Stimulated activated CD4-positive, alpha-beta T cell treated with anti-CD3 and anti-CD28 coated beads, Interleukin-1b, Interleukin-23, amount 100 ng/mL, for 24 hours (primary cell): Measurements from ENCODE around the gene EYA3.
A peak's percentile ranks its signal among the peaks of the same experiment; 100 is the strongest.

ENCODE experiments used
- DNase-seq, 4 experiments: peaks; one replicate each; pipeline ENCODE4 v3.0.0-alpha.2; 2020; ENCODE audit warnings: low read depth in 4 of 4, low spot score in 1 of 4

Gene EYA3

DNA sequence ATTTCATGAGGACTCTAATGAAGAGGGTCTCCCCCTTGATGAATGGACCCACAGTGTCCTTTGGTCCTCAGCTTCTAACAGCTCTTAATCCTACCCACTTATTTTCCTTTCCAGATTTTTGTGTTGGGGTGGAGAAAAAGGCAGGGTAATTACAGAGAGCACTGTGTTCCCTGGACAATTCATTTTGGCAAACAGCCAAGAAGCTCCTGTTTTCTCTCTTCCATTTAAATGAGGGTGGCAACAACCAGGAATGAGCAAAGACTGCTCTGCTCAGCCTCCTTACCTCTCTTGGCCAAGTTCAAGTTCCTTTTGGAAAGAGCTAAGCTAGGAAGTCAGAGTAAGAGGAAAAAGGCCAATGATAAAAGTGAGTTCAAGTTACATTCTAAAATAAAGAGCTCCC lies 116.7 kb downstream of the EYA3 start:
- no peak for DNase-seq

DNA sequence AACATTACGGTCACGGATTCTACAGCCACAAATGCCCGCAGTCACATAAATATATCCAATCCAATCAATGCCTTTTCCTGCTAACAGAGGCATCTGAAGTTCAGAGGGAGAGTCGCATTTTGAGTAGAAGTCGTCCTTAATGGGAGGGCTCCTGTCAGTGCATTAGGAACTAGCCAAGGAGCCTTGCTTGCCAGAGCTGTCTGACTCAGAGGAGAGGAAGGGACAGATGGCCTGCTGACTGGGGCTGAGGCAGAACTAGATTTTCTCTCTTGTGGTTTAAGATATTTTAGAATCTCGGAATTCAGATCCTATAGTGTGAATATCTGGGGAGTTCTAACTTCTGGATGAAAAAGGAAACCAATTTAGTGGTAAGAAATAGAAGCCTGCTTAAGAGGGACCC lies 118.0 kb downstream of the EYA3 start:
- no peak for DNase-seq

DNA sequence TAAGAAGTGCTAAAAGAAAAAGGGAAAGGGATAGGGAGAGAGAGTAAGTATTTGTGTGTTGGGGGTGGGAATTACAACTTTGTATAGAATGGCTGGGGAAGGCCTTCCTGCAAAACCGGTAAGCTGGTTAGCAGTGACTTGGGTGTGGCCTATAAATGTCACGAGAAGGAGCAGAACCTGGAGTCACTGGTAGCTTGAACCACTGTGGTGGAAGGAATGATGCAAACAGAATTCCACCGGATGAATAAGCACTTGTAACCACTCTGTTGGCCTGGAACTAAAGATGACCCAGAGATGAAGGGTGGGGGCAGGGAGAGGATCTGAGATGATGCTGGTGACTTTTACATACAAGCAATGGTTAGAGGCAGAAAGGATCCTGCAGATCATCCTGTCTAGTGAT lies 119.7 kb downstream of the EYA3 start:
- no peak for DNase-seq

DNA sequence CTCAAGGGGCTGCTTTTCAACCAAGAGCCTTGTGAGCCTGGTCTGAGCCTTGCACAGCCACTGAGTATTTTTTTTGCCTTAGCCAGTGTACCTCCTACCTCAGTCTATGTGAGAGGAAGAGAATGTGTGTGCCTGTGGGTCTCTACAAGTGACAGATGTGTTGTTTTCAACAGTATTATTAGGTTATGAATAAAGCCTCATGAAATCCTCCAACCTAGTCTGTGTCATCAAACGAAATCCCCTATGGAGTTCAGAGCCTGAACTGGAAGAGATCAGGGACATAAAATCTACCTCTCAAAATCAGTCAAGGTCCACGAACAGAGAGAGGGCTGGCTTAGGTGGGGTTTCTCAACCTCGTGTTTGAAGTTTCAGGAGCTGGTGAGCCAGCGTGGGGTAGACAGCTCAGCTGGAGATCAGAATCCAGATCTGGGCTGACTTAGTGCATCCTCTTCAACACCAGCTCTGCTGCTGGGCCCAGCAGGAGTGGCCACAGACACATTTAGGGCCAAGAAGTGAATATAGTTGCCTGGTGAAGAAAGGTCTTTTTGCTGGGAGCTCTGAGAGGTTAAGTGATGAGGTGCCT lies 120.4 kb downstream of the EYA3 start:
- DNase-seq, result no peak

DNA sequence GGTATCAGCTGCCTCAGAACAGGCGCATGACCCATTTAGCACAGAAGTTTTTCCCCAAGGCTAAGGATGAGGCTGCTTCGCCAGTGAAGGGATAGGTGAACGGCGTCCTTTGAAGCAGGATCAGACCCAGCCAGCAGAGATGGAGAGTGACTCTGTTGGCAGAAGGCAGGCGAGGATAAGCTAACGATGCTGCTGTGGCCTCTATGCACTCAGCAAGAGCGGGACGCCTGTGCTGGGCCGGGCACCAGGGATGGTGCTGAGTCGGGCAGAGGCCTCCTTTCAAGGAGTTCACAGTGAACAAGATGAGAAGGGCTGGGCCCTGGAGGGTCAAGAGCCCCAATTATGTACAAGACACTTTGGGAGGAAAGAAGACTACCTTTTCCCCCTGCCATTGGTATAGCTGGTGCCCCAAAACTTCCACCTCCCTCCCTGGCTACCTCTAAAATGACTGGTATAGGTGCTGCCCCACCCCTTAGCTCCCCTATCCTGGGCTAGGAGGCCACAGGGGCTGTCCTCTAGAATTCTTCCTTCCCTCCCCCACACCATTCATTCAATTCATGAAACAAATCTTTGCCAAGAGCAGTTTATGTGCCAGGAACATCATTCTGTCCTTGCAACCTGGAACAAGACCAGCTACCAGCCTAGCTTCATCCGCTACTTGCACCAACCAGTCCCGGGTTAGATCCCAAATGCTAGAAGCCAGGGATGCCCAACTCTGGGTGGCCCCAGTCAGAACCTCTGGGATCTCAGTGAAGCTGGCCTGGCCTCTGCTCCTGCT lies 121.1 kb downstream of the EYA3 start:
- DNase-seq, result no peak

DNA sequence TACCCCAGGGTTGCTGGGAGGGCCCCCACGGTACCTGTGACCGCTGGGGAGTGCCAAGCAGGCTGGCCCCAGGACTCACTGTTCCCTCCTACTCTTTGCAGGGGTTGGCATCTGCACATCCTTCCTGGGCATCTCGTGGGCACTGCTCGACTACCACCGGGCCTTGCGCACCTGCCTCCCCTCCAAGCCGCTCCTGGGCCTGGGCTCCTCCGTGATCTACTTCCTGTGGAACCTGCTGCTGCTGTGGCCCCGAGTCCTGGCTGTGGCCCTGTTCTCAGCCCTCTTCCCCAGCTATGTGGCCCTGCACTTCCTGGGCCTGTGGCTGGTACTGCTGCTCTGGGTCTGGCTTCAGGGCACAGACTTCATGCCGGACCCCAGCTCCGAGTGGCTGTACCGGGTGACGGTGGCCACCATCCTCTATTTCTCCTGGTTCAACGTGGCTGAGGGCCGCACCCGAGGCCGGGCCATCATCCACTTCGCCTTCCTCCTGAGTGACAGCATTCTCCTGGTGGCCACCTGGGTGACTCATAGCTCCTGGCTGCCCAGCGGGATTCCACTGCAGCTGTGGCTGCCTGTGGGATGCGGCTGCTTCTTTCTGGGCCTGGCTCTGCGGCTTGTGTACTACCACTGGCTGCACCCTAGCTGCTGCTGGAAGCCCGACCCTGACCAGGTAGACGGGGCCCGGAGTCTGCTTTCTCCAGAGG lies 121.9 kb downstream of the EYA3 start:
- DNase-seq, result no peak

DNA sequence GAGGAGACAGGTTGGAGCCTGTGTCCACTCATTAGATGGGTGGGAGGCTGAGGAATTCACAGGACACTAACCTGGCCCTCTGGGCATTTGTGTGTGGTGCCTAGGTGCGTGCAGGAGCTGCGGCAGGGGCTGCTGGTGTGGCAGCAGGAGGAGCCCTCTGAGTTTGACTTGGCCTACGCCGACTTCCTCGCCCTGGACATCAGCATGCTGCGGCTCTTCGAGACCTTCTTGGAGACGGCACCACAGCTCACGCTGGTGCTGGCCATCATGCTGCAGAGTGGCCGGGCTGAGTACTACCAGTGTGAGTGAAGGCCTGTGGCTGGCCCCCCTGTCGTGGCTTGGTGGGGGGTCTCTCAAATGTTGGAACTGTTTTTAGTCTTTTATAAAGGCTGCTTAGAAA lies 125.0 kb downstream of the EYA3 start:
- DNase-seq, result no peak

DNA sequence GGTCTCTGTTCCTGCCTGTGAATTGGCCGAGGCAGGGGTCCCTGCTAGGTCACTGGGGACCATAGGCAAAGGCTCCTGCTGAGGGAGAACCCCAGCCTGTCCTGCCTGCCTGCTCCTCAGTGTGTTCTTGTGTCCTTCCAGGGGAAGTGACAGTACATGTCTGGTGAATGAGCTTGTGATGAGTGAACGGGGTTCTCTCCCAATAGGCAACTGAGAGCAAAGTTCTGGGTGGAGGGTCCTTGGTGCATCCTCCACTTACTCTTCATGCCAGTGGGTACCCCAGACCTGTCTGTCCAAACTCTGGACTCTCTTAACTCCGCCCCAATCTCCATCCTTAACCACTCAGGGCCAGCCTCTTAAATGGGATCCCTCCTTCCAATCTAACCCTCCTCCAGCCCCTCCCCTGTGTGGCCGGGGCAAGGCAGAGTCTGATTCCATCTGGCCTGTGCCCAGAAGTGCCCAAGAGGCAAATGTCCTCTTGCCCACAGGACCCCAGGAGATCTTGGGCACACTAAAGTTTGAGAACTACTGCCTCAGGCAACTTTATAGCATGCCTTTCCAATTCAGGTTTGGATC lies 126.7 kb downstream of the EYA3 start:
- no peak for DNase-seq

DNA sequence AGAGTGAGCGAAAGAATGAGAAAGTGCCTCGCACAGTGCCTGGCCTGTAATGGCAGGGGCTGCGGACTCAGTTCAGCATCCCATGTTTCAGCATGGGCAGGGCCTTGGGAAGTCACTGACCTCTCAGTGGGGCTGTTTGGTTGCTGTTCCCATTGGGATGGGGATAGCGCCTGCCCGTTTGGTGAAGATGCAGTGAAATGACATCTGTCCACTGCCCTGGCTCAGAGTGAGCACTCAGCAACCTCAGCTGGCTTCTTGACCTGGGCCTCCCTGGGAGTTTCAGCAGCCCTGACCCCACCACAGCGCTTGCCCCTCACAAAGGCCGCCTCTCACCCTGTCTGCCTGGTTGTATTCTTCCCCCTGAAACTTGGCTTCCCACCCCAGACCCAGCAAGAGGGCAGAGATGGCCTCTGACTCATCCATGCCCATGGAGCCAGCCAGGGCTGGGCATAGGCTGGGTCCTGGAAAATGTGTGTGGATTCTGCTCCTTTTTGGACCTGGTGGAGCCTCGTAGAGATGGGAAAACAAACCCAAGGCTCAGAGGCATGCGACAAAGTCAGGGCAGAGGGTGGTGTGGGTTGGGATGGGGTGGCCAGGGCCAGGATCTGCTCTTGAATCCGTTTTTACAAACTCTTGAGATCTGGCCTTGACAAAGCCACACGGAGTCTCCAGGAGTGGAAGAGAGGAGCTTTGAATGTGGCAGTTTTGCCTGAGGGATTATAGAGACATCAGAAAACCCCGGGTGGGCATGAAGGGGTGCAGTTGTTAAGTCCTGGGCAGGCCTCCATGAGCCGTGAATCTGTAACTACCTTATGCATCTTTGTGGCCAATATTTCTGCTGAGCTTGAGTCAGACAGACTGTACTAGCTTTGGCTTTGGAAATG lies 127.4 kb downstream of the EYA3 start:
- DNase-seq, result no peak

DNA sequence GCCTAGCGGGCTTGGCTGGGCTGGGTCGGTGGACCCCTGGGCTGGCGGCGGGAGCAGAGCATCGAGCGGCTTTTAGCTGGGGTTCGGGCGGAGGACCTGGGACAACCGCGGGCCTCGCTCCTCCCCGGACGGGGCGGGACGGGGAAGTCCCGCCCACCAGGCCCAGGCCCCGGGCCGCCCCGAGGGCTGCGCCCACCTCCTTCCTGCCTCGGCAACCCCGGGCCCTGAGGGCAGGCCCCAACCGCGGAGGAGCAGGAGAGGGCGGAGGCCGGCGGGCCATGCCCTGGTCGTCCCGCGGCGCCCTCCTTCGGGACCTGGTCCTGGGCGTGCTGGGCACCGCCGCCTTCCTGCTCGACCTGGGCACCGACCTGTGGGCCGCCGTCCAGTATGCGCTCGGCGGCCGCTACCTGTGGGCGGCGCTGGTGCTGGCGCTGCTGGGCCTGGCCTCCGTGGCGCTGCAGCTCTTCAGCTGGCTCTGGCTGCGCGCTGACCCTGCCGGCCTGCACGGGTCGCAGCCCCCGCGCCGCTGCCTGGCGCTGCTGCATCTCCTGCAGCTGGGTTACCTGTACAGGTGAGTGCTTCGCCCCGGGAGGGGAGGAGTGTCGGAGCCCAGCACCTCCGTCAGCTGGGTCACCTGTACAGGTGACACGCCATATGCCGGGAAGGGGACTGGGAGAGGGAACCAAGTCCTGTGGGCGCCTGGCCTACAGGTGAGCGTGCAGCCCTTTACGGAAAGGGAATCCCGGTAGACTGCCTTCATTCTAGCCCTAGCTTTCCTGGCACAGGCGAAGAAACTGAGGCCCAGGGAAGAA lies 128.4 kb downstream of the EYA3 start, which contains the start of gene XKR8:
XKR8 (plus strand) TSS at position 182 of the 812 bp plus-strand sequence; CDS start at position 279, 97 bp downstream.
- peak; percentile 48 to 80 (median 66) for DNase-seq

DNA sequence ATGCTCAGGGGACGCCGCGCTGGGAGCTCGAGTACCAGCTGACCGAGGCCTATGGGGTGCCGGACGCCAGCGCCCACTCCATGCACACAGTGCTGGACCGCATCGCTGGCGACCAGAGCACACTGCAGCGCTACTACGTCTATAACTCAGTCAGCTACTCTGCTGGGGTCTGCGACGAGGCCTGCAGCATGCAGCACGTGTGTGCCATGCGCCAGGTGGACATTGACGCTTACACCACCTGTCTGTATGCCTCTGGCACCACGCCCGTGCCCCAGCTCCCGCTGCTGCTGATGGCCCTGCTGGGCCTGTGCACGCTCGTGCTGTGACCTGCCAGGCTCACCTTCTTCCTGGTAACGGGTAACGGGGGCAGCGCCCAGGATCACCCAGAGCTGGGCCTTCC lies 129.9 kb downstream of the EYA3 start:
- DNase-seq, result no peak

DNA sequence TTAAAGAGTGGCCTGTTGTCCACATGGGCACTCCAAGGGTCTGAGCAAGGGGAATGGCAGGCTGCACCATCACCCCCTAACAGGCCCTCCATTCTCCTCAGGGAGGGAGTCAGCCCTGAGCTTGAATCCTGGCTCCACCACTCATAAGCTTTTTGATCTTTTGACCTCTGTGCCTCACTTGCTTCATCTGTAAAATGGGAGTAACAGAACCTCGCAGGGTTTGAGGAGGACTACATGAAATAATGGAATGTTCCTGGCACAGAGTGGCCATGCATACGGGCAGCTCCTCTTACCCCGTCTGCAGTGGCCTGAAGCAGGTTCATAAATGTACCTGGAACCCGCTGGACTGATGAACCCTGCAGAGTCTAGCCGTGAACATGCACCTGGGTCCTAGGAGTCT lies 130.8 kb downstream of the EYA3 start:
- DNase-seq, result no peak

DNA sequence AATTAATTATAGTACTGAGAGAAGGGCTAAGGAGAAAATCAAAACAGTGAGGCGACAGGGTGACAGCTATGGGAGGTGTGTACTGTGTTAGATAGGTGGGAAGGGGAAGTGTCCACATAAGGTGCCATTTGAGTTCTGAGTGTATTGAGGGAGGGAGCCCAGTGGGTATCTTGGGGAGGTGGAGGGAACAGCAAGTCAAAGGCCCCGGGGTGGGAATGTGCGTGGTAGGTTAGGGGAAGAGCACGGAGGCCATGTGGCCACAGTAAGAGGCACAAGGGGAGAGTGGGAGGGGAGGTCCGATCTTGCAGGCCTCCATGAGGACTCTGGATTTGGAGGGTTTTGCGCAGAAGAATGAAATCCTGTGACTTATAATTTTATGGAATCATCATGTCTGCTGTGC lies 131.6 kb downstream of the EYA3 start:
- no peak for DNase-seq

DNA sequence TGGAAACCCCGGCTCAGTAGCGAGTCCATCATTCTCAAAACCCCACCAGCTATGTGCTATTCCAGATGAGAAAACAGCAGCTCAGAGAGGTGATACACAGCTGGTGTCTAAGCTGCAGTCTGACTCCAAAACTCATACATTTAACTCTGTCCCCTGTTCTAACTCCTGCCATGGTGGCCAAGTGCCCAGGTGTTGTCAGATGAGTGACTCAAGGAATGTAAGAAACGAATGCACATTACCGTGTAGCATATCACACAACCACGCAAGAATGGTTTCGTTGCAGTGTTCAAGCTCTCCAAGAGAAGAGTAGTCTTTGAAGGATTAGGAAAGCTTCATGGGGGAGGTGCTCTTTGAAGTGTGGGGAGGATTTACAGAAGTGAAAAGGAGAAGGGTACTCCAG lies 133.3 kb downstream of the EYA3 start:
- no peak for DNase-seq

DNA sequence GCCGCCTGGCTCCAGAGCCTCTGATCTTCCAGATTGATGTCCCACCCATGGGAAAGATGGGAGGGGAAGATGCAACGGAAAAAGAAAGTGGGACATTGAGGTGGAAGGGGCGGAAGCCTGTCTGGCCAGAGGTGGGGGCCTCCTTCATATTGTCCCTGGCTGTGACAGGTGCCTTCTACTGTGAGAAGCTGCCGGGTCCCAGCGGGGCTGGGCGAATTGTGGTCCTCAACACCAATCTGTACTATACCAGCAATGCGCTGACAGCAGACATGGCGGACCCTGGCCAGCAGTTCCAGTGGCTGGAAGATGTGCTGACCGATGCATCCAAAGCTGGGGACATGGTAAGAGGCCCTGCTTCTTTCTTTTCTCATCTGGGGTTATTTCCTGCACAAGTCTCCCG lies 134.2 kb downstream of the EYA3 start:
- no peak for DNase-seq

DNA sequence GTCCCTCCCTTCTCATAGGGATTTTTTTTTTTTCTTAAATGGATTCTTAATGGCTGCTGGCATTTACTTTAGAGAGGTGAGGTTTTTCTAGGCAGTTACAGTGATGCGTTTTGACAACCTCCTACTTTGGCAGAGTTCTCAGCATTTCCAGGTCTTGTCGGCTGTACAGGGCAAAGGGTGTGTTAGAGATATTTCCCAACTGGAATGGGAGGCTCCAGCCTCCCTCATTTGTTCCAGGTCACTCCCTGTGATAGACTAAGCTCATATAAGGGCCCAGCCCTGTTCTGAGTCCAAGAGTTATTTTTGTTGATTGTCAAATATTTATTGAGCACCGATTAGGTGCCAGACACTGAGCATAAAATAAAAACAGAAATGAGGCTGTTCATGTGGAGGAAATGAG lies 136.3 kb downstream of the EYA3 start:
- no peak for DNase-seq

DNA sequence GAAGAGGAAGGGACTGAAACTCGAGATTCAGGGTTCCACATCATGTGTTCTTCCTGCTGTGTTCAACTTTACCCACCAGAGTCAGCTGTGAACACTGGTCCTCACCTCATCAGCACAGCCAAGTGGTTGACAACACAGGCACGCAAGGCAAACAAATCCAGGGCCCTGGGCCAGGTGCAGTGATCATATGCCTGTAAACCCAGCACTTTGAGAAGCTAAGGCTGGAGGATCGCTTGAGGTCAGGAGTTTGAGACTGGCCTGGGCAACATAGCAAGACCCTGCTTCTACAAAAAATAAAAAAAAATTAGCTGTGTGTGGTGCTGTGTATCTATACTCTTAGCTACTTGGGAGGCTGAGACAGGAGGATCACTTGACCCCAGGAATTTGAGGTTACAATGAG lies 137.0 kb downstream of the EYA3 start:
- no peak for DNase-seq

DNA sequence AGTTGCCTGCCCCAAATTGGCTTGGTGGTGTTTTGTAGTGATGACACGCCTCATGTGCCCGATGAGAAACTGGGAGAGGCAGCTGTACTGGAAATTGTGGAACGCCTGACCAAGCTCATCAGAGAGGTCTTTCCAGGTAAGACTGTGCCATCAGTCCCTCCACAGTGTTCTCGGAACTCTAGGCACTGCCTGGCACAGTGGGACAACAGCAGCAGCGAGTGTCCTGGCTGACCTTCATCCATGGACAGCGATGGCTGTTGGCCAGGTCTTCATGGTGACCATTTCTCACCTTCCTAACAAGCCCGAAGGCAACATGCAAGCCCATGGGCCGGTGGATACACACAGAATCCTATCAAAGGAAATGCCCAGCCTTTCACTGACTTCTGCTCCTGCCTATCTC lies 139.4 kb downstream of the EYA3 start:
- DNase-seq, result no peak

DNA sequence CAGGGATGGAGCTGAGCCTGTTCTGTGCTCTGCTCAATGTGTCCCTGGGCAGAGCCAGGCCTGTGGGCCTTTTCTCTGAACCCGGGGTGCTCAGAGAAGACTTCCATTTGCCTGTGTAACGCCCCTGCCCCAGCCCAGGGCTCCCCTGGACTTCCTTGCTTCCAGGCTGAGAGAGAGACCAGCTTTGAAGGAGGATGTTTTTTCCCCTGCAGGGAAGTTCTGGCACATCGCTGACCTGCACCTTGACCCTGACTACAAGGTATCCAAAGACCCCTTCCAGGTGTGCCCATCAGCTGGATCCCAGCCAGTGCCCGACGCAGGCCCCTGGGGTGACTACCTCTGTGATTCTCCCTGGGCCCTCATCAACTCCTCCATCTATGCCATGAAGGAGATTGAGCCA lies 143.4 kb downstream of the EYA3 start:
- no peak for DNase-seq
